Osteocyte (in vitro differentiated cells): ENCODE results near the gene HOXA3. TPM values are rescaled to one million over a fixed set of nuclear protein-coding genes. Genes with fewer than 3 reads are reported as not detected.

Source experiments
- DNase-seq: peaks from one replicate; pipeline ENCODE4 v3.0.0; 2021; ENCODE audit warnings: mixed read lengths; ENCODE audit not compliant: unreplicated experiment; ENCODE audit errors: extremely low spot score
- H3K27ac Mint-ChIP-seq: one replicate; pipeline ENCODE4 v1.8.0; 2021; ENCODE audit warnings: mild to moderate bottlenecking, mixed read lengths; ENCODE audit not compliant: unreplicated experiment
- H3K27me3 Mint-ChIP-seq: one replicate; pipeline ENCODE4 v1.8.0; 2021; ENCODE audit warnings: mixed read lengths; ENCODE audit not compliant: unreplicated experiment
- H3K36me3 Mint-ChIP-seq: one replicate; pipeline ENCODE4 v1.8.0; 2021; ENCODE audit warnings: mixed read lengths; ENCODE audit not compliant: unreplicated experiment
- H3K4me1 Mint-ChIP-seq: one replicate; pipeline ENCODE4 v1.8.0; 2021; ENCODE audit warnings: mixed read lengths; ENCODE audit not compliant: unreplicated experiment
- H3K4me3 Mint-ChIP-seq: one replicate; pipeline ENCODE4 v1.8.0; 2021; ENCODE audit warnings: mild to moderate bottlenecking, moderate library complexity, mixed read lengths; ENCODE audit not compliant: unreplicated experiment
- H3K9me3 Mint-ChIP-seq: one replicate; pipeline ENCODE4 v1.8.0; 2021; ENCODE audit warnings: mixed read lengths; ENCODE audit not compliant: unreplicated experiment
- total RNA-seq: library from RNA; stranded (reverse); gene quantifications from 2 replicates; pipeline ENCODE4 v1.2.1, GENCODE V29; 2021
- TF ChIP-seq, protein P1 (sequence below): fragments of 200-600 bp; sonication (generic); IDR thresholded peaks from 2 replicates; pipeline ENCODE4 v1.5.0; 2021; ENCODE audit warnings: antibody characterized with exemption, mild to moderate bottlenecking, moderate library complexity

The HOXA3 gene
- total RNA-seq, 1 donor from 2014 or later, result not detected

DNA sequence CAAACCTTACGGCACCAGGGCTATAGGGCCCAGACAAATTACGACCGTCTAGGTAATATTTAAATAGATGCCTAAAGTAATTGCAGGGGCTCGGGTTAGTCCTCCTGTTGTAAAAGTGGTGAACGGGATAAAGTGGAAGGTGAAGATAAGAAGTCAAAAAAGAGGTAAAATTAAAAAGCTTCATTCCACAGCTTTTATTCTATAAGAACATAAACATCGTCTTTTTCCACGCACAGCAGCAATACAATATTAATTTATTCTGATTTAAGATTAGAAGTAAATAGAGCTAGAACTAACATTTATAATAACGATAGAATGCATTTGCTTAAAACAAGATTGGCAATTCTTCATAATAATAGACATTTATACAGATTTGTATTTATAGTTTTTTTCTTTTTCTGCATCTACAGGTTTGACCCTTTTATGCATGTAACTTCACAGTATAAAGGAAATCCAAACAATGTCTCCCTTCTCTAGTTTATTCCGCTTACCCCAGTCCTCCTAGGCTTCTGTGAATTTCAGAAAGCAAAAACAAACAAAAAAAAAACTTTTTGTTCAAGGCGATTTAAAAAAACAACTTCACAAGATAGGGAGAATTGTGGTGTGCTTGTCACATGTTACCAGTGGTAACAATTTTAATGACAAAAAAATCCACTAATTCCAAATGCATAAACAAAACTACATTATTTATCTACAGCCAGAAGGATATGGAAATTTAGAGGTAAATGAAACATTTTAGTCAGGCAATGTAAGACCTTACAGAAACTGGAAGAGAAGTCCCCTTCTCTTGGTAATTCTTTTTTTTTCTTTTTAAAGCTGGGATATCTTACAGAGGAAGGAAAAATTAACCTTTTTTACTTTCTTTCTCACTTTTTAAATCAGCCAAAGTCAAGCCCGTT, 18.3 kb upstream of the HOXA3 start:
- Mint-ChIP-seq H3K9me3 (no peaks in the 10 kb centered on the region), H3K27me3 (peaks cover 76% of the 10 kb centered on the region), H3K27ac (no peak overlapping the region), H3K4me1 (peaks cover 14% of the 10 kb centered on the region), H3K4me3 (no peak overlapping the region), H3K36me3 (peaks cover 2% of the 10 kb centered on the region)
- DNase-seq, result no peak
- TF ChIP-seq, protein P1, sequence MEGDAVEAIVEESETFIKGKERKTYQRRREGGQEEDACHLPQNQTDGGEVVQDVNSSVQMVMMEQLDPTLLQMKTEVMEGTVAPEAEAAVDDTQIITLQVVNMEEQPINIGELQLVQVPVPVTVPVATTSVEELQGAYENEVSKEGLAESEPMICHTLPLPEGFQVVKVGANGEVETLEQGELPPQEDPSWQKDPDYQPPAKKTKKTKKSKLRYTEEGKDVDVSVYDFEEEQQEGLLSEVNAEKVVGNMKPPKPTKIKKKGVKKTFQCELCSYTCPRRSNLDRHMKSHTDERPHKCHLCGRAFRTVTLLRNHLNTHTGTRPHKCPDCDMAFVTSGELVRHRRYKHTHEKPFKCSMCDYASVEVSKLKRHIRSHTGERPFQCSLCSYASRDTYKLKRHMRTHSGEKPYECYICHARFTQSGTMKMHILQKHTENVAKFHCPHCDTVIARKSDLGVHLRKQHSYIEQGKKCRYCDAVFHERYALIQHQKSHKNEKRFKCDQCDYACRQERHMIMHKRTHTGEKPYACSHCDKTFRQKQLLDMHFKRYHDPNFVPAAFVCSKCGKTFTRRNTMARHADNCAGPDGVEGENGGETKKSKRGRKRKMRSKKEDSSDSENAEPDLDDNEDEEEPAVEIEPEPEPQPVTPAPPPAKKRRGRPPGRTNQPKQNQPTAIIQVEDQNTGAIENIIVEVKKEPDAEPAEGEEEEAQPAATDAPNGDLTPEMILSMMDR, result no peak

DNA sequence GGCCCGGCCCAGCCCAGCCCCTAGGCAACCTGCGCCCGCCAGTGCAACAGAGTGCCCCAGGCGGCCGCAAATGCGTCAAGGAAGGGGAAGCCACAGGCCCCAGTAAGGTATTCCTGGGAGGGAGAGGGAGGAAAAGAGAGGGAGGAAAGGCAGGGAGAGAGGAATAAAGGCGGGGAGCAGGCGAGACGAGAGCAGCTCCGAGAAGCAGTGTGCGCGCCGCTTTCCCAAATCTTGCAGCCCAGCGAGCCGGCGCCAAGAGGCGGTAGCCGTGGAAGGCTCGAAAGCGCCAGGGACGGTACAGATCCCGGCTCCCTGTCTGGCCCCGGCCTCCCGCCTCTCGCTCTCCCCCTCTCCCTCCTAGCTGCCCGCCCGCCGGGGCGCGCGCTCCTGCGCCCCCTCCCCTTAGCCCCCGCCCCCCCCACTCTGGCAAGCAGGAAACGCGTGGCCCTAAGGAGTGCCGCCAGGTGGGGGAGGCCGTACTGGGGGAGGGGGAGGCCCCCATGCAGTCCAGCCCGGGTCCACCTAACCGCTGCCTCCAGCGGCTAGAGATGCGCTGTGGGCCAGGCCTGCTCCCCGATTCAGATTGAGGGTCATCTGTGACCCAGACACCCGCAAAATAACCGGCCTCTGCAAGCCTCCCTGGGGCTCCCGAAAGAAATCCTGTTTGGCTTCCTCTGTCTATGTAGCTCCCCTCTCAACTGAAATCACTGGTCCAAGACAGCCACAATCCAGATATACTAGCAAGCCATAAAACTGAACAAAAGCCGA, 17.5 kb upstream of the HOXA3 start:
- Mint-ChIP-seq H3K9me3 (no peaks in the 10 kb centered on the region), H3K4me1 (peaks cover 14% of the 10 kb centered on the region), H3K27ac (no peak overlapping the region), H3K36me3 (peaks cover 2% of the 10 kb centered on the region), H3K4me3 (peak overlapping the region; percentile 32), H3K27me3 (peaks cover 73% of the 10 kb centered on the region)
- TF ChIP-seq, protein P1, result no peak
- no peak for DNase-seq

DNA sequence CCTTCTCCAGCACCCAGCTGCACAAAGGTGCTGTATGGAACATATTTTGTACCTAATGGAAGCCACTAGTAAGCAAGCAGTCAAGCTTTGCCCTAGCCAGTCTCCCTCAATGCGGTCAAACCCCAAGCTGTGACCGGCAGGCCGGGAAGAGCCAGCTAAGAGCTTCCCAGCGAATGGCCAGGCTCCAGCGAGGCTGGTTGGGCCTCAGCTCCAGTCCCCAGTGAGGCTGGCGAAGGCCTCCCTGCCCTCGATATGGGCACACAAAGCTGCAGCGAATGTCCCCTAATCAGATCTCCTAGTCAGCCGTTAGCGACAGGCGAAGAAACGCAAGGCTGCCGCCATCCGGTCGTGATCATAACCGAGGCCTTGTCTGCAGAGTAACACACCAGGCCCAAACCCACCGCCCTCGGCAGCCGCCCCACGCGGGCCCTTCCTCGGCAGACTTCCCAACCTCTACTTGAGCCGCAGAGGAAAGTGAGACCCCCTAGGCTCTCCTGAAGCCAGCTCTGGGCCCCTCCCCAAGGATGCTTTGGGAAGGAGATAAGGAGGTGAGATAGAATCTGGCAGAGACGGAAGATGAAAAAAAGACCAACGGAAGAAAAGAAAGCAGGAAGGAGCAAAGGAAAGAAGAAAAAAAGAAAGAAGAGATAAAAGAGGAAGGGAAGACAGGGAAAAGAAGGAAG, 16.0 kb upstream of the HOXA3 start:
- Mint-ChIP-seq H3K9me3 (no peaks in the 10 kb centered on the region), H3K27me3 (peaks cover 80% of the 10 kb centered on the region), H3K4me3 (no peak overlapping the region), H3K4me1 (peaks cover 13% of the 10 kb centered on the region), H3K27ac (no peak overlapping the region), H3K36me3 (peaks cover 2% of the 10 kb centered on the region)
- DNase-seq, result no peak
- TF ChIP-seq, protein P1, result no peak

DNA sequence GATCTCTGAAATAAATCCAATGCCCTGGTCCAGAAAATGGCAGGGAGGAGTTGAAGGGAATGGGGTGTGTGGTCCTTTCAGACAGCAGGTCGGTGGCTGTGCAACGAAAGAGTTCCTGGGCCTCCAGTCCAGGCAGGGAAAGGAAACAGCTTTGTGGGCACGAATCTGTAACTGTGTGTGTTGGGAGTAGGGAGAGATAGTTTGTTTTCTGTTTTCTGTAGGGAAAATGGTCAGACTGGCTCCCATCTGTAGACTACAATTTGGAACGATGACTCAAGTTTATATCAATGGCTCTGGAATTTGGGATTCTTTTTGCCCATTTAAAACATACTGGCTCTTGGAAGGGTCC, 15.5 kb upstream of the HOXA3 start:
- no peaks in the 10 kb centered on the region for H3K9me3 Mint-ChIP-seq
- H3K4me3 Mint-ChIP-seq, result no peak overlapping the region
- no peak for DNase-seq
- peaks cover 83% of the 10 kb centered on the region for H3K27me3 Mint-ChIP-seq
- H3K36me3 Mint-ChIP-seq, result peaks cover 2% of the 10 kb centered on the region
- TF ChIP-seq, protein P1, result no peak
- no peak overlapping the region for H3K27ac Mint-ChIP-seq
- H3K4me1 Mint-ChIP-seq, result peaks cover 12% of the 10 kb centered on the region
